ENCODE data around the gene RNF6.

Gene RNF6

GRCh38 chr13:26225896-26226617 lies 3.9 kb upstream of the RNF6 start:
- no peak for DNase-seq (ENCODE audit: low read depth)

GRCh38 chr13:26222520-26223046 lies 469 bp upstream of the RNF6 start:
- DNase-seq (ENCODE audit: low read depth) = no peak

DNA sequence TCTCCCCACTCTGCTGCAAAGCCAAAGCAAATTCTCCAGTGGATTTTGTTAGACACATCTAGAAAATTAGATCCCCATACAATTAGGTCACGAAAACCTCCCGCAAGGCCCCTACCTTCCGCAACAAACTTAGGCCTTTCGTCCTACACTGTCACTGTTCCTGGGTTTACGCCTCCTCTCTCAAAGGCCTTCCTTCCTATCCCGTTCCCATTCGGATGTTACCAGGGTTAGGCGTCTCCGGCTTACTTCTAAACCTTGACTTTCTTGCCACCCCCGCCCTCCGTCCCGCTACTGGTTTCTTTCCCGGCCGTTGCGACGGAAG lies 754 bp downstream of the RNF6 start:
- DNase-seq (ENCODE audit: low read depth) = no peak

GRCh38 chr13:26220575-26220974 lies 1.5 kb downstream of the RNF6 start:
- peak; percentile 10 for DNase-seq (ENCODE audit: low read depth)

DNA sequence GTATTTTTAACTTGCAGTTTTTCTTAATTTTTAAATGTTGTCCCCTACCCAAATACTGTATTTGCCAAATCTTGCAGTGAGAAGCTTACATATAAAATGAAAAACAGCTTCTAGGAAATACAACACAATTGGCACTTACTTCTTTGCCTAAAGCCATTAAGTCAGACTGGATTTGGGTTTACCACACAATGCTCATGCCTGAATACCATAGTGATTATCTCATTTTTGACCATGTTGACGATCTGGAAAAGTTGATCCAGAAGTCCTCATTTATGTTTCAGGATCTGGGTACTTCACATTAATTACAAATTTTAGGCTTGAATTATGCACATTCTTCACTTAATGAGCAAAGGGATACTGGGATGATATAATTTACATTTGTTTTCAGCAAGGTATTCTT lies 2.4 kb downstream of the RNF6 start:
- peak; percentile 10 for DNase-seq (ENCODE audit: low read depth)

- DNase-seq (ENCODE audit: low read depth) = no peak
Observed at GRCh38 chr13:26216042-26216441, 6.1 kb downstream of the RNF6 start.

- no peak for DNase-seq (ENCODE audit: low read depth)
Observed at GRCh38 chr13:26213982-26214381, 8.1 kb downstream of the RNF6 start.

GRCh38 chr13:26213345-26213744 lies 8.8 kb downstream of the RNF6 start:
- DNase-seq (ENCODE audit: low read depth) = no peak

DNA sequence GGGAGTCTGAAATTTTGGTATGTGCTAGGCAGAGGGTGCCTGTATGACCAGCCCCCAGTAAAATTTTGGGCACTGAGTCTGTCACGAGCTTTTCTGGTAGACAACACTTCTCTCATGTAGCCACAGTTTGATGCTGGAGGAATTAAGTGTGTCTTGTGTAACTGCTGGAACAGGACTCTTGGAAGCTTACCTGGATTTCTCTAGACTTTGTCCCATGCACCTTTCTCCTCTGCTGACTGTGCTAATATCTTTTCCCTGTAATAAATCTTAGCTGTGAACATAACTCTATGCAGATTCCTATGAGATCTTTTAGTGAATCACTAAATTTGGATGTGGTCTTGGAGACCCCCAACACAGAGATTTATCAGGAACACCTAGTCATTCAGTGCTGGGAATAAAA lies 13.8 kb downstream of the RNF6 start:
- DNase-seq (ENCODE audit: low read depth) = no peak

- DNase-seq (ENCODE audit: low read depth) = no peak
Observed at GRCh38 chr13:26202365-26202972, 19.6 kb downstream of the RNF6 start.

DNA sequence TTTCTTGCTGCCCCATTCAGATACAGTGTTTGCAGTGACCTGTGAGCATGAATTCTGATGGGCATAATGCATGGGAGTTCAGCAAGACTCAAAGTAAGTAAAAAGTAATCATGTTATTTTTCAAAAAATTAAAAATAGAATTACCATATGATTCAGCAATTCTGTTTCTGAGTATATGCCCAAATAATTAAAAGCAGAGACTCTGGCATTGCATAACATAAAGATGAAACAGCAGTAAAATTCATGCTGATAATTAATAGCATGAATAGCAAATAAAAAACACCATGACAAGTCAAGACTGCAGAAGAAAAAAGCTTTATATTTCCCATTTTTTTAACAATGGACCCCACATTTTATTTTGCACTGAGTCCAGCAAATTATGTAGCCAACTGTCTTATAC lies 21.3 kb downstream of the RNF6 start:
- peak; percentile 56 for DNase-seq (ENCODE audit: low read depth)

- DNase-seq (ENCODE audit: low read depth) = no peak
Observed at GRCh38 chr13:26198116-26198515, 24.0 kb downstream of the RNF6 start.

- no peak for DNase-seq (ENCODE audit: low read depth)
Observed at GRCh38 chr13:26197298-26197697, 24.8 kb downstream of the RNF6 start.

DNA sequence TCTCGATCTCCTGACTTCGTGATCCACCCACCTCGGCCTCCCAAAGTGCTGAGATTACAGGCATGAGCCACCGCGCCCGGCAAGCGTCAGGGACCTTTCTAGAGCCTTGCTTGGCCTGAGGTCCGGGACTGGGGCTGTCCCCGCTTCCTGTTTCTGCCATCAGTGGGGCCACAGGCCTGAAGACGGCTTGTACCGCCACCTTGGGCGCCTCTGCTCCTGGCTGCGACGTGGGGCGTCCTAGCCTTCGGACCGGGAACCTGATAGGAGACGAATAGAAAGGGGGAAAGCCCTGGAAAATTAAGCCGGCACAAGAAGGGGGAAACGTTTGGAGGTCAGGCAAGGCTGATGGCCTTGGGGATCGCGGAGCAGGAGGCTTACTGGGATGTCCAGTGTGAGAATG lies 35.1 kb downstream of the RNF6 start:
- no peak for DNase-seq (ENCODE audit: low read depth)

DNA sequence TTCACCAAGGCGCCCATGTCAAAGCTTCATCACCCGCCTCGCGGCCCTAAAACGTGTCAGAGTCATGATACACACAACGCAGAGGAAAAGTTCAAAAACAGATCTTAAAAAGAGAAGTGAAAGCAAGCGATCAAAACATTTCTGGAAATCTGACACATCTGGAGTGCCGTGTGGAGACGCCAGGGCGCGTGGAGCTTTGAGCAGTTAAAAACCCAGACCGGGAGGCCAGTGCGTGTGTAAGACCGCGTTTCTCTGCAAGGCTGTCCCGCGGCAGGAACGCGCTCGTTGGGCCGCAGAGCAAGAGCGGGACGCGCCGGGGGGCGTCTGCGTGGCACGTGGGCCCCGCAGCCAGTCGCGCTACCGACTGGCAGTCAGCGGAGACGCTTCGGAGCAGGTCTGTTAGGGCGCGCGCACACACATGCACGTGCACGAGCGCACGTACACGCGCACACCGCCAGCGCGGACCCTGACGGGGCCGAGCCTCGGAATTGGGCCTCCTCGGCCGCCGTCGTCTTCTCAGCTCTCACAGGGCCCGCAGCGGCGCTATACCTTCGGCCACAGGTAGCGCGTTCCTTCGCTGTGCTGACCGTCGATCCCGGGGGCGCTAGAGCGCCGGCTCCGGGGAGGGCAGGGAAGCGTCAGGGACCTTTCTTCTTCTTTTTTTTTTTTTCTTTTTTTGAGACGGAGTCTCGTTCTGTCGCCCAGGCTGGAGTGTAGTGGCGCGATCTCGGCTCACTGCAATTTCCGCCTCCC lies 35.8 kb downstream of the RNF6 start:
- peak; percentile 93 for DNase-seq (ENCODE audit: low read depth)

DNA sequence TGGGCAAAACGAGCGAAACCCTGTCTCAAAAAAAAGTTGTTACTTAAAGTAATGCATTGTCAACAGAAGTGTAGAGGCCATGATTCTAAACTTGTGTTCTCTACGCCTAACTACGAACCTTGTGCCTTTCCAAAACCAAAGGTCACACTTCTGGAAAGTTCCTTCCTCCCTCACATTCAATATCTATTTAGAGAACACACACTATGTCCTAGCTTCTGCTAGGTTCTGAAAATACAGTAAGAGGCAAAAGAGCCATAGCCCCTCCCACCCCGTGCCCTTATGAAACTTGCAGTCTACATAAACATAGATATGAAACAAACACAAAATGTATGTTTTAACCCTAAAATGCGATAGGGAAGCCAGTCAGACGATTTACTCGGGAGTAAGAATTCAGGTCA lies 36.4 kb downstream of the RNF6 start:
- DNase-seq (ENCODE audit: low read depth) = no peak

DNA sequence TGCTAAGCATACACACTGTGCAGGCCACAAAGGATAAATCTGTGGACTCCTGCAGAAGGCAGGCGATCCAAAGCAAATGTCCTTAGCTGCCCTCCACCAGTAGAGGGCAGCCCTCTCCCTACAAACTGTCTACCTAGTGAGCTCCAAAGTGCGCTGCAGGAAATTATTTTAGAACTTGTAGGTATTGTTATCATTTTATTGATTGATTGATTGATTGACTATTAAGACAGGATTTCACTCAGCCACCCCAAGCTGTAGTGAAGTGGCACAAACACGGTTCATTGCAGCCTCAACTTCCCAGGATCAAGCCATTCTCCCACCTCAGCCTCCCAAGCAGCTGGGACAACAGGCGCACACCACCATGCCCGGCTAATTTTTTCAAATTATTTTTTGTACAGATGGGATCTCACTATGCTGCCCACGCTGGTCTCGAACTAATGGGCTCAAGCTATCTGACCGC lies 37.3 kb downstream of the RNF6 start:
- peak; percentile 66 for DNase-seq (ENCODE audit: low read depth)

- DNase-seq (ENCODE audit: low read depth) = no peak
Observed at GRCh38 chr13:26183416-26183815, 38.7 kb downstream of the RNF6 start.

- DNase-seq (ENCODE audit: low read depth) = no peak
Observed at GRCh38 chr13:26179344-26179743, 42.8 kb downstream of the RNF6 start.

- DNase-seq (ENCODE audit: low read depth) = no peak
Observed at GRCh38 chr13:26168835-26169234, 53.3 kb downstream of the RNF6 start.

DNA sequence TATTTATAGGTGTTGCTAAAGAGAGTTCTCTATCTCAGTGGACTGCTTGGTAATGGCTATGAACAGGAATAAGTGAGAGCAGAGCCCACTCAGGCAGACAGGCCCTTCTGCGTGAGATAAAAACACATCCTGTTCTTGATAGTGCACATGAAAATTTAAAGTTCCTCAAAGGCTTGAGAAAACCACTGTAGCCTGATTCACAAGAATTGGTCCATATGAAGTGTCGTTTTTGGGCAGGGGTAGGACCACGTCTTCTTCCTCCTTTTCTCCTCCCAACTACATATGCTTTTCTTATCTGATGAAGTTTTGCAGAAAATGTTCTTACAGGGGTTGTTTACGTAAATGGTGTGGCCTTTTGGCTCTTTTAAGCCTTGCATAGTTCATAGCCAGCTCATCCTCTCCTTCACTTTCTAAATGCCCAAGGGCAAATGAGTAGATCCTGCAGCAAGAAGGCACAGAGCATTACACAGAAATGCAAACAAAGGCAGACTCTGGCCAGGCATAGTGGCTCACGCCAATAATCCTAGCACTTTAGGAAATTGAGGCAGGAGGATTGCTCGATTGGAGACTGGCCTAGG lies 53.8 kb downstream of the RNF6 start:
- no peak for DNase-seq (ENCODE audit: low read depth)

DNA sequence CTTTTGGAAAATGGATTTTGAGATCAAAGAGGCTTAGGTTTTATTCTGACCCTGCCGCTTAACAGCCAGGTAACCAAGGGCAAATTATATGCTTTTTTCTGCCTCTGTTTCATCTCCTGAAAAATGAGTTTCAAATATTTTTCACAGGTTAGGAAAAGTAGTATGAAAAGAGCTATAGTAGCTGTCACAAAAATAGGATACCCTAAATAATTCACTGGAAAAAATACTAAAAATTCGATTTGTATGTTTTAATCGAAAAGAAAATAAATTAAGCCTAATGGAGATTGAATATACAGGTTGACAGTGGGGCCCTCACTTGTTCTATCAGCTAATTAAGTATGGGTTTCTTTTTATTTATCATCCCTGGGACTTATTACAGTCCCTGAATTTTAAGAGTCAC lies 58.3 kb downstream of the RNF6 start:
- no peak for DNase-seq (ENCODE audit: low read depth)
